KBM-7 (cell line): Measurements from ENCODE around the gene GPI.
A peak's percentile ranks its signal among the peaks of the same experiment; 100 is the strongest.
"Not testable (repeated sequence)": the region's sequence is repeated elsewhere in the genome, so short reads cannot be mapped to it uniquely, and the experiment has no call there.

ENCODE experiments used
- DNase-seq: peaks from one replicate; pipeline ENCODE4 v3.0.0-alpha.2; 2015
- in situ Hi-C: fragments of 300-500 bp; cut with MboI; formaldehyde crosslinking; loops from 2 replicates; pipeline ENCODE4 v1.14.3; 2020; ENCODE audit warnings: low sequenced_read_pairs, low pct_unique_long_range_greater_than_20kb, mixed read lengths

Gene GPI

GRCh38 chr19:34364830-34365462, at the start of gene GPI:
TSS of gene GPI (plus strand) at chr19:34365196. CDS start at chr19:34365267, 71 bp downstream.
- peak; percentile 51 for DNase-seq
- in situ Hi-C loops, result no loop called here

GRCh38 chr19:34316247-34316646, 48.7 kb upstream of the GPI start:
- in situ Hi-C loops, result no loop called here
- DNase-seq, result no peak

- DNase-seq, result no peak
- in situ Hi-C loops, result no loop called here
Measured at GRCh38 chr19:34316741-34317301, 48.2 kb upstream of the GPI start.

GRCh38 chr19:34317311-34317927, 47.6 kb upstream of the GPI start:
- DNase-seq, result no peak
- in situ Hi-C loops, result no loop called here

- in situ Hi-C loops, result no loop called here
- no peak for DNase-seq
Measured at GRCh38 chr19:34319230-34319585, 45.8 kb upstream of the GPI start.

- in situ Hi-C loops, result no loop called here
- no peak for DNase-seq
Measured at GRCh38 chr19:34319785-34320184, 45.2 kb upstream of the GPI start.

- DNase-seq, result no peak
- in situ Hi-C loops, result no loop called here
Measured at GRCh38 chr19:34320277-34320676, 44.7 kb upstream of the GPI start.

GRCh38 chr19:34321735-34322134, 43.3 kb upstream of the GPI start:
- DNase-seq, result no peak
- in situ Hi-C loops, result no loop called here

GRCh38 chr19:34323433-34324204, 41.4 kb upstream of the GPI start:
- no peak for DNase-seq
- in situ Hi-C loops, result no loop called here

- DNase-seq, result no peak
- in situ Hi-C loops, result no loop called here
Measured at GRCh38 chr19:34324320-34324719, 40.7 kb upstream of the GPI start.

- in situ Hi-C loops, result no loop called here
- DNase-seq, result no peak
Measured at GRCh38 chr19:34325181-34325580, 39.8 kb upstream of the GPI start.

- no peak for DNase-seq
- in situ Hi-C loops, result no loop called here
Measured at GRCh38 chr19:34325981-34326787, 38.8 kb upstream of the GPI start.

GRCh38 chr19:34327851-34328250, 37.1 kb upstream of the GPI start:
- no peak for DNase-seq
- in situ Hi-C loops, result no loop called here

GRCh38 chr19:34328982-34329381, 36.0 kb upstream of the GPI start:
- DNase-seq, result no peak
- in situ Hi-C loops, result no loop called here

GRCh38 chr19:34330116-34330515, 34.9 kb upstream of the GPI start:
- in situ Hi-C loops, result no loop called here
- no peak for DNase-seq

GRCh38 chr19:34330596-34330995, 34.4 kb upstream of the GPI start:
- in situ Hi-C loops, DNase-seq: not testable (repeated sequence)

GRCh38 chr19:34331596-34331995, 33.4 kb upstream of the GPI start:
- DNase-seq, in situ Hi-C loops: not testable (repeated sequence)

GRCh38 chr19:34332027-34332760, 32.8 kb upstream of the GPI start:
- in situ Hi-C loops, result no loop called here

GRCh38 chr19:34335914-34336313, 29.1 kb upstream of the GPI start:
- in situ Hi-C loops, result no loop called here

More at GRCh38 chr19:34332027-34332760, 32.8 kb upstream of the GPI start:
- no peak for DNase-seq

More at GRCh38 chr19:34335914-34336313, 29.1 kb upstream of the GPI start:
- DNase-seq, result no peak
